ENCODE results near the gene GTPBP6.

- TF ChIP-seq POLR2AphosphoS5 (IDR thresholded peaks at IDR 0.05; ENCODE audit: low read depth) (no peak), CTCF (conservative IDR thresholded peaks at IDR 0.05; ENCODE audit: low read depth in 2 of 2) (no peak), REST (IDR thresholded peaks at IDR 0.05; ENCODE audit: unreplicated experiment) (no peak), EZH2 (IDR thresholded peaks at IDR 0.05; ENCODE audit: low read depth, unreplicated experiment) (no peak), ETS1 (IDR thresholded peaks at IDR 0.05) (no peak), EZH2phosphoT487 (IDR thresholded peaks at IDR 0.05; ENCODE audit: unreplicated experiment) (no peak), STAT1 (IDR thresholded peaks at IDR 0.05; ENCODE audit: unreplicated experiment) (no peak), CREB1 (CRISPR knock-in tag; IDR thresholded peaks at IDR 0.05; ENCODE audit: low read depth) (no peak), JUNB (IDR thresholded peaks at IDR 0.05; ENCODE audit: unreplicated experiment) (no peak)
These were observed 1.1 kb upstream of the GTPBP6 start for GRCh38 chrX:319579-320125.
